B cell (primary cell): ENCODE results near the gene MYO18A. TPM values are rescaled to one million over a fixed set of nuclear protein-coding genes. Genes with fewer than 3 reads are reported as not detected.

ENCODE experiments used
- ATAC-seq: fragments of 200-7000 bp; cut with Tn5 transposase; one replicate; pipeline ENCODE4 v1.10.0; 2021; ENCODE audit warnings: low read depth, mild to moderate bottlenecking, moderate number of reproducible peaks, moderate library complexity
- CTCF ChIA-PET: fragments of 350-600 bp; sonication (Branson Sonifier 250); formaldehyde crosslinking; loops from one replicate; lab custom pipeline; 2021; ENCODE audit warnings: antibody characterized with exemption, inconsistent platforms; lab: Charles Lee
- POLR2A ChIA-PET: fragments of 350-600 bp; sonication (Branson Sonifier 250); formaldehyde crosslinking; loops from one replicate; lab custom pipeline; 2021; ENCODE audit warnings: antibody characterized with exemption; lab: Charles Lee
- DNase-seq: peaks from one replicate; pipeline ENCODE4 v3.0.0; 2013
- H2AFZ ChIP-seq: 2 replicates; pipeline ENCODE4 v1.6.1; 2012; ENCODE audit warnings: mild to moderate bottlenecking, low read depth, low read length; ENCODE audit not compliant: insufficient read depth, poor library complexity, severe bottlenecking
- H3K27ac ChIP-seq, 2 donors: 1 replicate in 1 of 2; 2 replicates in 1 of 2; pipeline ENCODE4 v1.5.1; 2012 to 2013; ENCODE audit warnings: low read length in 2 of 2, mild to moderate bottlenecking in 2 of 2, moderate library complexity in 1 of 2
- H3K27me3 ChIP-seq, 4 experiments: fragments of 200-600 bp in 1 of 4; sonication (generic) in 1 of 4; replicated peaks in 1 of 4; 1 replicate in 2 of 4; 2 replicates in 2 of 4; pipeline versions ENCODE4 v1.6.1 to v1.7.0; 2013 to 2016; ENCODE audit warnings: low read length in 3 of 4, mild to moderate bottlenecking in 2 of 4, mixed read lengths in 1 of 4, moderate library complexity in 1 of 4; ENCODE audit not compliant: insufficient read depth in 4 of 4, control insufficient read depth in 3 of 4; ENCODE audit errors: control extremely low read depth in 1 of 4
- H3K36me3 ChIP-seq, 2 experiments: replicated peaks in 1 of 2; 1 replicate in 1 of 2; 2 replicates in 1 of 2; pipeline versions ENCODE4 v1.6.1 to v1.7.1; 2013; ENCODE audit warnings: low read length in 1 of 2; ENCODE audit not compliant: insufficient read depth in 2 of 2, control insufficient read depth in 1 of 2; ENCODE audit errors: control extremely low read depth in 1 of 2, extremely low read depth in 1 of 2
- H3K4me1 ChIP-seq, 2 donors: fragments of 200-600 bp in 1 of 2; sonication (generic) in 1 of 2; 1 replicate in 1 of 2; 2 replicates in 1 of 2; pipeline versions ENCODE4 v1.5.1 to v1.6.1; 2013 to 2017; ENCODE audit warnings: low read length in 2 of 2; ENCODE audit not compliant: control insufficient read depth in 2 of 2, insufficient read depth in 2 of 2
- H3K4me2 ChIP-seq: replicated peaks from 2 replicates; pipeline ENCODE3; 2012; ENCODE audit warnings: mild to moderate bottlenecking, low read depth, low read length; ENCODE audit not compliant: poor library complexity, severe bottlenecking
- H3K4me3 ChIP-seq, 5 experiments: fragments of 200-600 bp in 1 of 5; sonication (generic) in 1 of 5; 1 replicate in 3 of 5; 2 replicates in 2 of 5; pipeline versions ENCODE4 v1.5.1 to v1.7.0; 2011 to 2016; ENCODE audit warnings: low read length in 4 of 5, mild to moderate bottlenecking in 4 of 5, low read depth in 2 of 5, control low read depth in 1 of 5, moderate library complexity in 1 of 5; ENCODE audit not compliant: insufficient read depth in 1 of 5; ENCODE audit errors: control extremely low read depth in 1 of 5, extremely low read depth in 1 of 5
- H3K79me2 ChIP-seq: fragments of 200-600 bp; sonication (generic); one replicate; pipeline ENCODE4 v1.6.0; 2016; ENCODE audit warnings: low read length; ENCODE audit not compliant: control insufficient read depth, insufficient read depth
- H3K9ac ChIP-seq: fragments of 200-600 bp; sonication (generic); 2 replicates; pipeline ENCODE4 v1.6.1; 2017; ENCODE audit warnings: mild to moderate bottlenecking, low read length, moderate library complexity
- H3K9me3 ChIP-seq, 3 donors: one replicate each; pipeline versions ENCODE4 v1.6.1 to v1.7.1; 2013; ENCODE audit warnings: low read length in 2 of 3; ENCODE audit not compliant: control insufficient read depth in 2 of 3, insufficient read depth in 1 of 3; ENCODE audit errors: control extremely low read depth in 1 of 3
- H4K20me1 ChIP-seq: 2 replicates; pipeline ENCODE4 v1.6.0; 2012; ENCODE audit warnings: mild to moderate bottlenecking, low read length; ENCODE audit not compliant: insufficient read depth, control insufficient read depth, poor library complexity, severe bottlenecking
- H3K27ac Mint-ChIP-seq: one replicate; pipeline ENCODE4 v1.8.0; 2021; ENCODE audit warnings: mixed read lengths
- H3K27me3 Mint-ChIP-seq: one replicate; pipeline ENCODE4 v1.8.0; 2021; ENCODE audit warnings: mixed read lengths
- H3K4me1 Mint-ChIP-seq: one replicate; pipeline ENCODE4 v1.8.0; 2021; ENCODE audit warnings: mixed read lengths
- H3K4me3 Mint-ChIP-seq: one replicate; pipeline ENCODE4 v1.8.0; 2021; ENCODE audit warnings: mixed read lengths
- H3K9me3 Mint-ChIP-seq: one replicate; pipeline ENCODE4 v1.8.0; 2022; ENCODE audit warnings: mixed read lengths; ENCODE audit not compliant: insufficient read depth
- EZH2 ChIP-seq: IDR thresholded peaks from 2 replicates; pipeline ENCODE4 v1.6.1; 2012; ENCODE audit warnings: borderline replicate concordance, low read depth, mild to moderate bottlenecking, moderate library complexity, low read length; ENCODE audit not compliant: insufficient read depth, poor library complexity, severe bottlenecking
- WGBS: methylation state at CpG from one replicate; pipeline ENCODE4 v1.1.5; 2013; ENCODE audit warnings: missing lambda C conversion rate; ENCODE audit not compliant: insufficient coverage; 5-methylcytosine and 5-hydroxymethylcytosine counted together
- intact Hi-C: fragments of 100-400 bp; cut with micrococcal nuclease; formaldehyde crosslinking; loops from one replicate; pipeline ENCODE4 v1.10.0; 2022
- polyA plus RNA-seq: library from polyadenylated mRNA; depleted of rRNA; stranded (reverse); fragments of >200 nt; gene quantifications from 2 replicates; pipeline ENCODE4 v1.2.3, GENCODE V29; 2012
- total RNA-seq, 2 donors: library from RNA; stranded (reverse); fragments of 120-200 nt in 1 of 2; gene quantifications; 1 replicate in 1 of 2; 2 replicates in 1 of 2; pipeline versions ENCODE4 v1.2.3 to v1.2.4, GENCODE V29; 2013 to 2022
- TF ChIP-seq, protein P1 (sequence below): fragments of 200-600 bp; IDR thresholded peaks from one replicate; pipeline ENCODE4 v1.8.0; 2022; ENCODE audit warnings: antibody characterized with exemption, mild to moderate bottlenecking

MYO18A gene
- total and polyA plus RNA-seq, 2 donors (not counting 1 experiment from before 2014, with no cell fraction given) = 72.2 to 155 TPM

DNA sequence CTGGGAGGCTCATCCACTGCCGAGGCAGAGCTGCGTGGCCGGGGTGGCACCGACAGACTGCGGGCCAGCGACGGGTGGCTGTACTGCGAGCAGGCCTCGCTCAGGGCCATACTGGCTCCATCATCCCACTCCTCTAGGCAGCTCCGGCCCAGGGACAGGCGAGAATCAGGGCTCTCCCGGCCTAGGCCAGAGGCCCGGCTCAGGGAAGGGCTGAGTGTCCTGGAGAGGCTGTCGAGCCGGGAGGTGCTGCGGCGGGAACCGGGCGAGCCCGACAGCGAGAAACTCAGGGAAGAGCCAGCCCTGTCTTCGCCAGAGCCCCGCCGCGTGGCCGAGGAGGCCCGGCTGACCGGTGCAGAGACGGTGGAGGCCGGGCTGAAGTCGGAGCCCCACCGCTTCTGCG lies 99.9 kb downstream of the MYO18A start:
- Histone ChIP-seq H3K79me2 (no peaks in the 10 kb centered on the region), H3K9ac (no peak overlapping the region), H3K36me3 (peaks cover 0 to 73% of the 10 kb centered on the region in 2 experiments), H2AFZ (no peak overlapping the region), H3K27me3 (no peaks in the 10 kb centered on the region), H3K4me2 (no peak overlapping the region), H3K4me1 (no peaks in the 10 kb centered on the region), H3K4me3 (no peak overlapping the region), H4K20me1 (peaks cover 4% of the 10 kb centered on the region), H3K9me3 (no peaks in the 10 kb centered on the region), H3K27ac (no peak overlapping the region)
- Mint-ChIP-seq H3K27me3 (no peaks in the 10 kb centered on the region), H3K27ac (no peak overlapping the region), H3K9me3 (no peaks in the 10 kb centered on the region), H3K4me3 (no peak overlapping the region), H3K4me1 (no peaks in the 10 kb centered on the region)
- TF ChIP-seq, protein P1, sequence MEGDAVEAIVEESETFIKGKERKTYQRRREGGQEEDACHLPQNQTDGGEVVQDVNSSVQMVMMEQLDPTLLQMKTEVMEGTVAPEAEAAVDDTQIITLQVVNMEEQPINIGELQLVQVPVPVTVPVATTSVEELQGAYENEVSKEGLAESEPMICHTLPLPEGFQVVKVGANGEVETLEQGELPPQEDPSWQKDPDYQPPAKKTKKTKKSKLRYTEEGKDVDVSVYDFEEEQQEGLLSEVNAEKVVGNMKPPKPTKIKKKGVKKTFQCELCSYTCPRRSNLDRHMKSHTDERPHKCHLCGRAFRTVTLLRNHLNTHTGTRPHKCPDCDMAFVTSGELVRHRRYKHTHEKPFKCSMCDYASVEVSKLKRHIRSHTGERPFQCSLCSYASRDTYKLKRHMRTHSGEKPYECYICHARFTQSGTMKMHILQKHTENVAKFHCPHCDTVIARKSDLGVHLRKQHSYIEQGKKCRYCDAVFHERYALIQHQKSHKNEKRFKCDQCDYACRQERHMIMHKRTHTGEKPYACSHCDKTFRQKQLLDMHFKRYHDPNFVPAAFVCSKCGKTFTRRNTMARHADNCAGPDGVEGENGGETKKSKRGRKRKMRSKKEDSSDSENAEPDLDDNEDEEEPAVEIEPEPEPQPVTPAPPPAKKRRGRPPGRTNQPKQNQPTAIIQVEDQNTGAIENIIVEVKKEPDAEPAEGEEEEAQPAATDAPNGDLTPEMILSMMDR = no peak
- no peak for TF ChIP-seq EZH2
- DNase-seq (no peak), ATAC-seq (no peak)
- ChIA-PET CTCF (interaction anchor here (1.3 to 2.3 kb wide), 3 partner anchors 32 to 115 kb away, joined by 4 to 7 read pairs (median 5); no protein-coding TSS in a partner anchor), POLR2A (no interaction called here)
- intact Hi-C loops = no loop called here
- WGBS = over 99% methylated on average over 33 of the region's 33 CpGs

DNA sequence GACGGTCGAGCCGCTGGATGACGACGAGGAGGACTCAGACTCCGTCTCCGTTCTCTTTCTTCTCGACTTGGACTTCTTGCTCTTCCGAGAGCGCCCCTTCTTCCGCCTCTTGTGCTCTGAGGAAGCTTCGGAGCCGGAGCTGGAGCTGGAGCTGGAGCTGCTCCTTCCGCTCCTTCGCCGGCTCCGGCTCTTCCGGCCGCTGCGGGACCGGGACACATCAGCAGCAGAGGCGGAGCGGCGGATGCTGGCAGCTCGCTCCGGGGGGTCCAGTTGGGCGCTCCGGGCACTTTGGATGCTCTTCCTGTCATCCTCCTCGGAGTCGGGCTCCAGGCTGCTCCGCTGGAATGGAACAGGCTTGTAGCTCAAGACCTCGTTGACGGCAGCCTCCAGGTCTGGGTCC lies 100.3 kb downstream of the MYO18A start:
- TF ChIP-seq, protein P1 = no peak
- no peak for TF ChIP-seq EZH2
- H3K4me3 Mint-ChIP-seq = no peak overlapping the region
- H3K27ac Mint-ChIP-seq = no peak overlapping the region
- DNase-seq = no peak
- H3K4me1 Mint-ChIP-seq = no peaks in the 10 kb centered on the region
- POLR2A ChIA-PET = no interaction called here
- H3K9me3 ChIP-seq = no peaks in the 10 kb centered on the region
- no peaks in the 10 kb centered on the region for H3K9me3 Mint-ChIP-seq
- WGBS = 98% methylated on average over 33 of the region's 33 CpGs
- no peak for ATAC-seq
- no peaks in the 10 kb centered on the region for H3K4me1 ChIP-seq
- no peak overlapping the region for H3K9ac ChIP-seq
- no peak overlapping the region for H3K4me2 ChIP-seq
- H3K36me3 ChIP-seq = peaks cover 0 to 69% of the 10 kb centered on the region in 2 experiments
- CTCF ChIA-PET = interaction anchor here (1.3 to 2.3 kb wide), 4 partner anchors 32 to 116 kb away, joined by 4 to 7 read pairs (median 4); no protein-coding TSS in a partner anchor
- no peaks in the 10 kb centered on the region for H3K27me3 ChIP-seq
- no peak overlapping the region for H3K27ac ChIP-seq
- no peak overlapping the region for H3K4me3 ChIP-seq
- H3K27me3 Mint-ChIP-seq = no peaks in the 10 kb centered on the region
- intact Hi-C loops = no loop called here
- peaks cover 4% of the 10 kb centered on the region for H4K20me1 ChIP-seq
- H2AFZ ChIP-seq = no peak overlapping the region
- H3K79me2 ChIP-seq = no peaks in the 10 kb centered on the region
